ENCODE measurements around the gene NHERF1. TPM values are rescaled to one million over a fixed set of nuclear protein-coding genes. Genes with fewer than 3 reads are reported as not detected.

Gene NHERF1
- total RNA-seq, 4 donors from 2014 or later = 10.3 to 25.7 (median 19.9) TPM

- H3K9me3 ChIP-seq = no peaks in the 10 kb centered on the region
- ATAC-seq = no peak
- peak overlapping the region in 3 of 4 donors; percentile 17 to 56 (median 22) for H3K27ac ChIP-seq
- H3K4me1 ChIP-seq = peaks cover 0 to 54% (median 24%) of the 10 kb centered on the region in 3 donors
- H3K4me3 ChIP-seq = no peak overlapping the region
- no peak for TF ChIP-seq CTCF (IDR thresholded peaks at IDR 0.05)
- no peak for TF ChIP-seq EP300 (IDR thresholded peaks at IDR 0.05)
- TF ChIP-seq POLR2A (IDR thresholded peaks at IDR 0.05) = no peak
- TF ChIP-seq POLR2AphosphoS5 (IDR thresholded peaks at IDR 0.05) = no peak
- WGBS, 2 donors (ENCODE audit: low coverage in 1 of 2) = no CpG with 5 or more reads among the region's 3 CpGs
- H3K27me3 ChIP-seq = peaks cover 4% of the 10 kb centered on the region
- peaks cover 0 to 3% of the 10 kb centered on the region in 2 donors for H3K36me3 ChIP-seq
These were observed 9.1 kb downstream of the NHERF1 start for GRCh38 chr17:74757502-74757901.

- Histone ChIP-seq H3K36me3 (peaks cover 0 to 3% of the 10 kb centered on the region in 2 donors), H3K4me3 (no peak overlapping the region), H3K27me3 (peaks cover 4% of the 10 kb centered on the region), H3K4me1 (peaks cover 0 to 55% (median 24%) of the 10 kb centered on the region in 3 donors), H3K27ac (peak overlapping the region in 2 of 4 donors; percentile 22 to 56), H3K9me3 (no peaks in the 10 kb centered on the region)
- no peak for TF ChIP-seq POLR2AphosphoS5 (IDR thresholded peaks at IDR 0.05)
- no peak for TF ChIP-seq POLR2A (IDR thresholded peaks at IDR 0.05)
- TF ChIP-seq CTCF (IDR thresholded peaks at IDR 0.05) = no peak
- no peak for TF ChIP-seq EP300 (IDR thresholded peaks at IDR 0.05)
- WGBS, 2 donors (ENCODE audit: low coverage in 1 of 2) = 20 to 46% methylated on average over 3 to 8 of the region's 26 CpGs
- peak; percentile 37 for ATAC-seq
These were observed 9.8 kb downstream of the NHERF1 start for GRCh38 chr17:74757931-74758847.

- Histone ChIP-seq H3K27ac (peak overlapping the region in 1 of 4 donors; percentile 56), H3K4me1 (peaks cover 0 to 61% (median 24%) of the 10 kb centered on the region in 3 donors), H3K27me3 (peaks cover 6% of the 10 kb centered on the region), H3K36me3 (peaks cover 0 to 3% of the 10 kb centered on the region in 2 donors), H3K4me3 (no peak overlapping the region), H3K9me3 (no peaks in the 10 kb centered on the region)
- no CpG with 5 or more reads among the region's 2 CpGs for WGBS, 2 donors (ENCODE audit: low coverage in 1 of 2)
- TF ChIP-seq POLR2AphosphoS5 (IDR thresholded peaks at IDR 0.05) (no peak), POLR2A (IDR thresholded peaks at IDR 0.05) (no peak), EP300 (IDR thresholded peaks at IDR 0.05) (no peak), CTCF (IDR thresholded peaks at IDR 0.05) (no peak)
- ATAC-seq = no peak
These were observed 10.4 kb downstream of the NHERF1 start for GRCh38 chr17:74758848-74759168.

GRCh38 chr17:74759243-74759801 is 10.9 kb downstream of the NHERF1 start:
- Histone ChIP-seq H3K36me3 (peaks cover 0 to 3% of the 10 kb centered on the region in 2 donors), H3K9me3 (no peaks in the 10 kb centered on the region), H3K4me3 (no peak overlapping the region), H3K27ac (peak overlapping the region in 1 of 4 donors; percentile 56), H3K4me1 (peaks cover 0 to 65% (median 24%) of the 10 kb centered on the region in 3 donors), H3K27me3 (peaks cover 8% of the 10 kb centered on the region)
- no CpG with 5 or more reads among the region's 9 CpGs for WGBS, 2 donors (ENCODE audit: low coverage in 1 of 2)
- ATAC-seq = no peak
- TF ChIP-seq POLR2AphosphoS5 (IDR thresholded peaks at IDR 0.05) = no peak
- no peak for TF ChIP-seq EP300 (IDR thresholded peaks at IDR 0.05)
- no peak for TF ChIP-seq CTCF (IDR thresholded peaks at IDR 0.05)
- no peak for TF ChIP-seq POLR2A (IDR thresholded peaks at IDR 0.05)

All from gastroesophageal sphincter (tissue), 4 donors.